ENCODE results near the gene ARF5.
A peak's percentile ranks its signal among the peaks of the same experiment; 100 is the strongest.
"Not testable (repeated sequence)": the region's sequence is repeated elsewhere in the genome, so short reads cannot be mapped to it uniquely, and the experiment has no call there.

ARF5 gene

GRCh38 chr7:127588019-127588696, at the start of gene ARF5:
TSS of gene ARF5 (plus strand) at chr7:127588411. CDS start at chr7:127588499, 88 bp downstream.
- TF ChIP-seq CTCF (IDR thresholded peaks at IDR 0.05; ENCODE audit: low read depth, low read length) (no peak), POLR2A (IDR thresholded peaks at IDR 0.05; ENCODE audit: extremely low read depth, insufficient read length) (peak; percentile 66)
- DNase-seq (ENCODE audit: low read depth): peak; percentile 90
- H3K4me3 ChIP-seq (ENCODE audit: low read depth, low read length): peak within 1 kb of the TSS; percentile 75

GRCh38 chr7:127539116-127539515, 49.1 kb upstream of the ARF5 start:
- H3K4me3 ChIP-seq (ENCODE audit: low read depth, low read length): no peak overlapping the region
- TF ChIP-seq CTCF (IDR thresholded peaks at IDR 0.05; ENCODE audit: low read depth, low read length) (no peak), MYC (IDR thresholded peaks at IDR 0.05; ENCODE audit: low read depth, low read length) (no peak), POLR2A (IDR thresholded peaks at IDR 0.05; ENCODE audit: extremely low read depth, insufficient read length) (no peak)
- TF ChIP-seq, protein P1, sequence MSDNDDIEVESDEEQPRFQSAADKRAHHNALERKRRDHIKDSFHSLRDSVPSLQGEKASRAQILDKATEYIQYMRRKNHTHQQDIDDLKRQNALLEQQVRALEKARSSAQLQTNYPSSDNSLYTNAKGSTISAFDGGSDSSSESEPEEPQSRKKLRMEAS (IDR thresholded peaks at IDR 0.05; ENCODE audit: low read depth, low read length): no peak
- DNase-seq (ENCODE audit: low read depth): no peak

DNA sequence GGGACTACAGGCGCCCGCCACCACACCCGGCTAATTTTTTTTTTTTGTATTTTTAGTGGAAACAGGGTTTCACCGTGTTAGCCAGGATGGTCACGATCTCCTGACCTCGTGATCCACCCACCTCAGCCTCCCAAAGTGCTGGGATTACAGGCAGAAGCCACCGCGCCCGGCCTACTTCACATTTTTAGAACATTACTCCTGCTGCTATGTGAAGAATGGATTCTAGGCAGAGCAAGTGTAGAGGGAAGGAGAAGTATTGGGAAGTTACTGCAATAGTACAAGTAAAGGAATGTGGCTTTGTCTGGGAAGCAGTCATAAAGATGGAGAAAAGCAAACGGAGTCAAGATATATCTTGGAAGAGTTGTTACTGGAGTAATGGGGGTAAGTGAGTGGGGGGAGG, 47.8 kb upstream of the ARF5 start:
- DNase-seq (ENCODE audit: low read depth); H3K4me3 ChIP-seq (ENCODE audit: low read depth, low read length): not testable (repeated sequence)

GRCh38 chr7:127541548-127541947, 46.7 kb upstream of the ARF5 start:
- no peak overlapping the region for H3K4me3 ChIP-seq (ENCODE audit: low read depth, low read length)
- TF ChIP-seq POLR2A (IDR thresholded peaks at IDR 0.05; ENCODE audit: extremely low read depth, insufficient read length): no peak
- no peak for TF ChIP-seq MYC (IDR thresholded peaks at IDR 0.05; ENCODE audit: low read depth, low read length)
- TF ChIP-seq CTCF (IDR thresholded peaks at IDR 0.05; ENCODE audit: low read depth, low read length): no peak
- TF ChIP-seq, protein P1 (IDR thresholded peaks at IDR 0.05; ENCODE audit: low read depth, low read length): no peak
- DNase-seq (ENCODE audit: low read depth): no peak

DNA sequence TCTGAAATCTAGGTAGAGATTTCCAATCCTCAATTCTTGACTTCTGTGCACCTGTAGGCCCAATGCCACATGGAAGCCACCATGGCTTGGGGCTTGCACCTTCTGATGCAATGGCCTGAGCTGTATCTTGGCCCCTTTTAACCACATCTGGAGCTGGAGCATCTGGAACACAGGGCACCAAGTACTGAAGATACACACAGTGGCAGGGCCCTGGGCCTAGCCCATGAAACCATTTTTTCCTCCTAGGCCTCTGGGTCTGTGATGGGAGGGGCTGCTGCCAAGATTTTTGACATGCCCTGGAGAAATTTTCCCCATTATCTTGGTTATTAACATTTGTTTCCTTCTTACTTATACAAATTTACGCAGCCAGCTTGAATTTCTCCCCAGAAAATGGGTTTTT, 41.9 kb upstream of the ARF5 start:
- no peak for DNase-seq (ENCODE audit: low read depth)
- no peak for TF ChIP-seq POLR2A (IDR thresholded peaks at IDR 0.05; ENCODE audit: extremely low read depth, insufficient read length)
- TF ChIP-seq, protein P1 (IDR thresholded peaks at IDR 0.05; ENCODE audit: low read depth, low read length): no peak
- TF ChIP-seq MYC (IDR thresholded peaks at IDR 0.05; ENCODE audit: low read depth, low read length): no peak
- TF ChIP-seq CTCF (IDR thresholded peaks at IDR 0.05; ENCODE audit: low read depth, low read length): no peak
- H3K4me3 ChIP-seq (ENCODE audit: low read depth, low read length): no peak overlapping the region

- TF ChIP-seq, protein P1 (IDR thresholded peaks at IDR 0.05; ENCODE audit: low read depth, low read length): no peak
- peak; percentile 20 for TF ChIP-seq CTCF (IDR thresholded peaks at IDR 0.05; ENCODE audit: low read depth, low read length)
- H3K4me3 ChIP-seq (ENCODE audit: low read depth, low read length): no peak overlapping the region
- no peak for DNase-seq (ENCODE audit: low read depth)
Observed at GRCh38 chr7:127550247-127550646, 38.0 kb upstream of the ARF5 start.

Data from NB4 (cell line).